Upper lobe of right lung (tissue), 1 donor: ENCODE results near the gene SNAP47. TPM values are rescaled to one million over a fixed set of nuclear protein-coding genes. Genes with fewer than 3 reads are reported as not detected.

Experiments used
- ATAC-seq: fragments of 200-7000 bp; cut with Tn5 transposase; one replicate; pipeline ENCODE4 v1.9.1; 2020; ENCODE audit warnings: mild to moderate bottlenecking, moderate library complexity
- DNase-seq: peaks from one replicate; pipeline ENCODE4 v3.0.0-alpha.2; 2020
- H3K27ac ChIP-seq: fragments of 200-600 bp; one replicate; pipeline ENCODE4 v1.8.0; 2022
- H3K27me3 ChIP-seq: fragments of 200-600 bp; one replicate; pipeline ENCODE4 v1.8.0; 2022; ENCODE audit warnings: mild to moderate bottlenecking
- H3K36me3 ChIP-seq: fragments of 200-600 bp; one replicate; pipeline ENCODE4 v1.8.0; 2022
- H3K4me1 ChIP-seq: fragments of 200-600 bp; one replicate; pipeline ENCODE4 v1.8.0; 2022
- H3K4me3 ChIP-seq: fragments of 200-600 bp; one replicate; pipeline ENCODE4 v1.8.0; 2022; ENCODE audit warnings: mild to moderate bottlenecking
- H3K9me3 ChIP-seq: fragments of 200-600 bp; one replicate; pipeline ENCODE4 v1.8.0; 2022
- intact Hi-C: fragments of 100-400 bp; cut with DNase I; formaldehyde crosslinking; loops from one replicate; pipeline ENCODE4 v1.11.0; 2022
- total RNA-seq: library from RNA; stranded (reverse); fragmentation: NEBNext Ultra II Directional; extraction: Animal tissue kit (Norgen Biotek cat#: 25700); gene quantifications from one replicate; pipeline ENCODE4 v1.2.1, GENCODE V29; 2021
- TF ChIP-seq, protein P1 (sequence below): fragments of 200-600 bp; IDR thresholded peaks from one replicate; pipeline ENCODE4 v1.8.0; 2022; ENCODE audit warnings: antibody characterized with exemption
- donor health status: DM: no; HTN: yes; CAD: no; lungs with severe emphysema.

Gene SNAP47
- total RNA-seq, 1 donor from 2014 or later, result 27.7 TPM

DNA sequence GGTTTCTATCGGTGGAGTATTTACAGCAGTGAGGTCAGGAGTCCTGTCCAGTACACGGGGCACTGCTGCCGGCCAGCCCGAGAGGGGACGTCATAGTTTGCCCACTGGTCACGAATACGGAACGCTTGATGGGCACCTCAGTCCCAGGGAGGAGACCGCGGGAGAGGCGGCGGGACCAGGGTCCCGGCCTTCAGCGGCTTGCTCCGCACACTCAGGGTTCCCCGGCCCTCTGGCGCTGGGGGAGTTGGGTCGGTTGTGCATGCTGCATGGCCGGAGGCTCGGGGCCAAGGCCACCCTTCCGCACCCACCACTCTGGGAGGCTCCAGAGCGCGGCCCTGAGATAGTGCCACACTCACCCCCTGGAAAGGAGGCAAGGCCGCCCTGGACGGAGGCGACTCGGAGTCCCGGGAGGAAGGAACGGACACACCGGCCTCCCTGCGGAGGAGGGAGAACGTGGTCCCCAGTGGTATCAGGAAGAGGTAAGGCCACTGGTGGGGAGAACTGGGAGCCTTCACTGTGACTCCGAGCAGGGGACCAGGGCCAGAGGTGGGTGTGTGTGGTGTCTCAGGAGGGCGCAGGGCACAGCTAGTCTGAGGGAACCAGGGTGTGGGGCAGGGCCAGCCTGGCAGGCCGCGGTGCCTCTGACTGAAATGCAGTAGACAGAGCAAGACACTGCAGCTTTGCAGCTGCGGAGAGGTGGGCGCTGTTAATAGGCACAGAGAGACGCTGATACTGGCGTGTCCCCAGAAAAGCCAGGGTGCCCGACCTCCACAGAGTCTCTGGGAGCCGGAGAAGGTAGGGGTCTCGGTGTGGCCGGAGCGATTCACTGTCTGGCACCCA, 51.7 kb downstream of the SNAP47 start:
- Histone ChIP-seq H3K4me1 (peaks cover 13% of the 10 kb centered on the region), H3K9me3 (no peaks in the 10 kb centered on the region), H3K27me3 (no peaks in the 10 kb centered on the region), H3K27ac (peak overlapping the region; percentile 53), H3K4me3 (peak overlapping the region; percentile 58), H3K36me3 (no peaks in the 10 kb centered on the region)
- DNase-seq (peak; percentile 68), ATAC-seq (peak; percentile 1)
- TF ChIP-seq, protein P1, sequence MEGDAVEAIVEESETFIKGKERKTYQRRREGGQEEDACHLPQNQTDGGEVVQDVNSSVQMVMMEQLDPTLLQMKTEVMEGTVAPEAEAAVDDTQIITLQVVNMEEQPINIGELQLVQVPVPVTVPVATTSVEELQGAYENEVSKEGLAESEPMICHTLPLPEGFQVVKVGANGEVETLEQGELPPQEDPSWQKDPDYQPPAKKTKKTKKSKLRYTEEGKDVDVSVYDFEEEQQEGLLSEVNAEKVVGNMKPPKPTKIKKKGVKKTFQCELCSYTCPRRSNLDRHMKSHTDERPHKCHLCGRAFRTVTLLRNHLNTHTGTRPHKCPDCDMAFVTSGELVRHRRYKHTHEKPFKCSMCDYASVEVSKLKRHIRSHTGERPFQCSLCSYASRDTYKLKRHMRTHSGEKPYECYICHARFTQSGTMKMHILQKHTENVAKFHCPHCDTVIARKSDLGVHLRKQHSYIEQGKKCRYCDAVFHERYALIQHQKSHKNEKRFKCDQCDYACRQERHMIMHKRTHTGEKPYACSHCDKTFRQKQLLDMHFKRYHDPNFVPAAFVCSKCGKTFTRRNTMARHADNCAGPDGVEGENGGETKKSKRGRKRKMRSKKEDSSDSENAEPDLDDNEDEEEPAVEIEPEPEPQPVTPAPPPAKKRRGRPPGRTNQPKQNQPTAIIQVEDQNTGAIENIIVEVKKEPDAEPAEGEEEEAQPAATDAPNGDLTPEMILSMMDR, result no peak
- intact Hi-C loops, result no loop called here

DNA sequence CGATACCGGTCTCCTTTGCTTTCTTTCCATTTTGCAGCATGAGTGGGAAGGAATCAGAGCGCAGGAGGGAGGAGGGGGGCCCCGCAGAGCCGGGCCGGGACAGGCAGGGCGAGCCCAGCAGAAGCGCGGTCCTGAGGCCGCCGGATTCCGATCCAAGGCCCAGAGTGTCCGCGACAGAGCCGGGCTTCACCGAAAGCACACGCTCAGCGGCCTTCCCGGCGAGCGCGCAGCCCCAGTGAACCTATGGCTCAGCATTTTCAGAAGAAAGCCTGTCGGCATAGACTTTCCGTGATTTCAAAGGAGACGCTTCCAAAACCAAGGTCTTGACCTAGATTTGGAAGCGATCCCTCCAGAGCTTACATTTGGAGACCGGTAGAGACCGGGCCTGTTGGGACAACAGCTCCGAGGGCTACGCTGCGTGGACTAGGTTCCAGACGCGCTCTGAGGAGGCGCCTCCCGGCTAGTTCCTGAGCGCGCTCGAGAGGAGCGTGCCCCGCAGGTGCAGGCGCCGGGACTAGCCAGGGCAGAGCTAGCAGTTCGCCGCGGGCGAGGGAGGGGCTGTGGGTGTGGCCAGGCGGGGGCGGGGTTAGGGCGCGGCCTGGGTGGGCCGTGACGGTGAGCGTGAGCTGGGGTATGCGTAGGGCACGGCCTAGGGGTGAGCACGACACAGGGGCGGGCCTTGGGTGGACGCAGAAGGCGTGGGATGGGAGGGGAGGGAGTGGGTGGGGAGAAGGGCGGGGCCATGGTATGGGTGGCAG, 52.5 kb downstream of the SNAP47 start:
- no peaks in the 10 kb centered on the region for H3K36me3 ChIP-seq
- DNase-seq, result peak; percentile 97
- H3K4me1 ChIP-seq, result peaks cover 13% of the 10 kb centered on the region
- intact Hi-C loops, result no loop called here
- TF ChIP-seq, protein P1, result no peak
- peak overlapping the region; percentile 53 for H3K27ac ChIP-seq
- peak overlapping the region; percentile 58 for H3K4me3 ChIP-seq
- no peaks in the 10 kb centered on the region for H3K9me3 ChIP-seq
- no peaks in the 10 kb centered on the region for H3K27me3 ChIP-seq
- ATAC-seq, result peak; percentile 95

DNA sequence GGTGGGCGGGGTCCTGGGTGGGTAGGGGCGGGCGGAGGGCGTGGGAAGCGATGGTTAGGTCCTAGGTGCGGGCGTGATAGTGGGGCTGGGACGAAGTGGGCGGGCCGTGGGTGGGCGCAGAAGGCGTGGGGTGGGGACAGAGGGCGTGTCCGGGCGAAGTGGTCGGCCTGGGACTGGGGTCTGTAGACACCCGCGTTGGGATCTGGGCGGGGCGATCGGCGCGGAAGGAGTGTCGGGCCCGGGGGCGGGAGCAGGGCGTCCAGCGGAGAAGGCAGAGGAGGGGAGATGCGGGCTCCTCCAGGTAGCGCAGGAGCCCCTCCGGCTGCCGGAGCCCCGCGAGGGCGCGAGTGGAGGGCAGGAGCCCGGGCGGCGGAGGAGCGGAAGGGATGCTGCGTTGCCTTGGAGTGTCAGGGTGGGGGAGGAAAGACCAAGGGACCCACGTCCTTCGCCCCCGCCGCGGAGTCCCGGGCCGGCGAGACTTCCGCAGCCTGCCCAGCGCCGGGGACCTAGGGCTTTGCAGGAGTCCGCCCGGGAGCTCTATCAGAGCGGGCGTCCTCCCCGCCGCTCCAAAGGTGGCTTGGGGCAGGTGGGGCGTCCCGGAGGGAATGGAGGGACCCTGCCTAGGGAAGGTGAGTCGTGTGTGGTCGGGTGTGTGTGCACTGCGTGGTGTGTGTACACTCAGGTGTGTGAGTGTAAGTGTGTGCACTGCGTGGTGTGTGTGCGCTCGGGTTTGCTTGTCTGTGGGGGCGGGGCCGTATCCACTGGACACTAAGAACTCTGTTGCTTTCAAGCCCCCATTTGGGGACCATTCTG, 53.2 kb downstream of the SNAP47 start:
- ATAC-seq, result peak; percentile 78
- Histone ChIP-seq H3K36me3 (no peaks in the 10 kb centered on the region), H3K27me3 (no peaks in the 10 kb centered on the region), H3K9me3 (no peaks in the 10 kb centered on the region), H3K4me1 (peaks cover 13% of the 10 kb centered on the region), H3K4me3 (peak overlapping the region; percentile 58), H3K27ac (peak overlapping the region; percentile 31)
- peak; percentile 92 for DNase-seq
- TF ChIP-seq, protein P1, result no peak
- intact Hi-C loops, result no loop called here

DNA sequence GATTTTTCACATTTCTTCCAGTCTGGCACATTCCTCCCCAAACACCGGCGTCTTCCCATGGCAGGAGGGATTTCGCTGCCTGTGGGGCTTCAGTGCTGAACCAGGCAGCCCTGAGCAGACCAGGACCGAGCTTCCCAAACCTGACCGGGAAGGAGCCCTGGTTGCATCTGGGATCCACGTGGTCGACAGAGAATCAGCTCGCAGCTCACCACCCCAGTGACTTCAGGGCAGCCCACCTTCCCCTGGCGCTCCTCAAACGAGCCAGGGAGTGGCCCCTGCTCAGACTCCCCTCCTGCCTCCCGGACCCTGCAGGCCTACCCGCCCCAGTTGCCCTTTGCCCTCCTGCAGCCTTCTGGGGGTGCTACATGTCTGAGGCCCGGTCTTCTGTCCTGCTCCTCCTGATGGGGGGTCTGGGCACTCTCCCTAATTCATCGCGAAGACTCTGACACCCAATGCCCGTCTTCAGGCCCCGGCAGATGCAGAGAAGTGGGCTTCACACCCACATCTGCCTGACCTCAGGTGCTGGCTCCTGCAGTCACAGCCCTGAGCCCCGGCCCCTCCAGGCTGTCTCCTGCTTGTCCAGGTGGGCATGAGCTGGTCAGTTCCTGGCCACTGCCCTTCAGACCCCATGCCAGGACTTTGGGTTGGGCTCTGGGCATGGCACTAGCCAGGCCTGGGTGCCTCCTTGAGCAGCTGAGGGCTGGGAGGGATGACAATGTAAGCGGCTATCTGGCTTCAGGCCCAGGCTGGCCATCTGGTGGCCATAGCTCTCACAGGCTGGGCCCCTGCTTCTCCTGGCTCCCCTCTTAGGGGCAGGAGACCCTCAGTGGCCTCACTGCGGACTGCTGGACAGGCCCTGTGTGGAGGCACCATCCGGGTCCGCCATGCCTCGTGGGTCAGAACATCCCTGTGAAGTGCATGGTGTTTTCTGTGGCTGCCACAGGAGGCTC, 54.1 kb downstream of the SNAP47 start:
- Histone ChIP-seq H3K9me3 (no peaks in the 10 kb centered on the region), H3K4me1 (peaks cover 13% of the 10 kb centered on the region), H3K27me3 (no peaks in the 10 kb centered on the region), H3K4me3 (peak overlapping the region; percentile 58), H3K27ac (no peak overlapping the region), H3K36me3 (no peaks in the 10 kb centered on the region)
- ATAC-seq (no peak), DNase-seq (peak; percentile 59)
- TF ChIP-seq, protein P1, result no peak
- intact Hi-C loops, result no loop called here
